Fibroblast of lung (primary cell): ENCODE data around the gene SPTBN2. TPM values are rescaled to one million over a fixed set of nuclear protein-coding genes. Genes with fewer than 3 reads are reported as not detected.

Experiments used
- DNase-seq, 2 donors: peaks; one replicate each; pipeline versions ENCODE4 v3.0.0 to v3.0.0-alpha.2; 2010; ENCODE audit warnings: low read depth in 2 of 2
- H2AFZ ChIP-seq: 2 replicates; pipeline ENCODE4 v1.5.1; 2012; ENCODE audit warnings: low read length, control low read depth, inconsistent platforms
- H3K27ac ChIP-seq: 2 replicates; pipeline ENCODE4 v1.5.1; 2011; ENCODE audit warnings: low read length, control low read depth; ENCODE audit not compliant: insufficient read depth
- H3K27me3 ChIP-seq: 2 replicates; pipeline ENCODE4 v1.5.1; 2011; ENCODE audit warnings: mild to moderate bottlenecking, low read length; ENCODE audit not compliant: control insufficient read depth, insufficient read depth
- H3K36me3 ChIP-seq: 2 replicates; pipeline ENCODE4 v1.5.1; 2011; ENCODE audit warnings: low read length; ENCODE audit not compliant: control insufficient read depth, insufficient read depth
- H3K4me1 ChIP-seq: 2 replicates; pipeline ENCODE4 v1.5.1; 2011; ENCODE audit warnings: low read length; ENCODE audit not compliant: control insufficient read depth, insufficient read depth; ENCODE audit errors: extremely low read depth
- H3K4me2 ChIP-seq: 2 replicates; pipeline ENCODE4 v1.5.1; 2011; ENCODE audit warnings: low read length, control low read depth; ENCODE audit not compliant: insufficient read depth; ENCODE audit errors: extremely low read depth
- H3K4me3 ChIP-seq, 4 experiments: fragments of 200-600 bp in 1 of 4; sonication (generic) in 1 of 4; replicated peaks in 1 of 4; 2 replicates each; pipeline ENCODE4 v1.5.1; 2011 to 2016; ENCODE audit warnings: low read length in 4 of 4, low read depth in 3 of 4, mild to moderate bottlenecking in 3 of 4, control low read depth in 2 of 4, inconsistent platforms in 1 of 4, mixed read lengths in 1 of 4; ENCODE audit not compliant: insufficient read depth in 1 of 4; ENCODE audit errors: control extremely low read depth in 1 of 4
- H3K79me2 ChIP-seq: 2 replicates; pipeline ENCODE4 v1.5.1; 2012; ENCODE audit warnings: mild to moderate bottlenecking, low read length, inconsistent platforms; ENCODE audit not compliant: control insufficient read depth, insufficient read depth
- H3K9ac ChIP-seq: 2 replicates; pipeline ENCODE4 v1.5.1; 2011; ENCODE audit warnings: mild to moderate bottlenecking, low read length, control low read depth; ENCODE audit not compliant: insufficient read depth
- H3K9me3 ChIP-seq: 2 replicates; pipeline ENCODE4 v1.5.1; 2012; ENCODE audit warnings: low read depth, low read length; ENCODE audit not compliant: control insufficient read depth, insufficient read depth
- H4K20me1 ChIP-seq: 2 replicates; pipeline ENCODE4 v1.5.1; 2011; ENCODE audit warnings: low read length; ENCODE audit not compliant: control insufficient read depth, insufficient read depth; ENCODE audit errors: extremely low read depth
- EZH2 ChIP-seq: IDR thresholded peaks from 2 replicates; pipeline ENCODE4 v1.5.1; 2012; ENCODE audit warnings: low read length, control low read depth, mild to moderate bottlenecking; ENCODE audit errors: missing control alignments
- polyA plus RNA-seq, 2 donors: library from polyadenylated mRNA; depleted of rRNA in 1 of 2; stranded (reverse) in 1 of 2; unstranded in 1 of 2; fragments of >200 nt; gene quantifications; 2 replicates each; pipeline ENCODE4 v1.2.1, GENCODE V29; 2011 to 2012; ENCODE audit warnings: missing spikeins in 1 of 2
- total RNA-seq: library from RNA; depleted of rRNA; stranded (reverse); fragments of >200 nt; gene quantifications from 2 replicates; pipeline ENCODE4 v1.2.1, GENCODE V29; 2014
- TF ChIP-seq, protein P1 (sequence below), 2 donors: IDR thresholded peaks in 1 of 2; conservative IDR thresholded peaks in 1 of 2; 1 replicate in 1 of 2; 2 replicates in 1 of 2; pipeline ENCODE4 v1.5.1; 2011 to 2012; ENCODE audit warnings: low read length in 2 of 2, control low read depth in 1 of 2, inconsistent platforms in 1 of 2, low read depth in 1 of 2, mild to moderate bottlenecking in 1 of 2

Gene SPTBN2
- total and polyA plus RNA-seq, 2 donors (not counting 1 experiment from before 2014, with no cell fraction given), result 0.09 to 0.99 TPM

GRCh38 chr11:66698491-66698890 is 30.5 kb downstream of the SPTBN2 start:
- H3K4me3 ChIP-seq, result no peak overlapping the region
- H3K9me3 ChIP-seq, result no peaks in the 10 kb centered on the region
- H3K4me1 ChIP-seq, result no peaks in the 10 kb centered on the region
- H3K27me3 ChIP-seq, result no peaks in the 10 kb centered on the region
- no peak for DNase-seq
- H3K4me2 ChIP-seq, result no peak overlapping the region
- H2AFZ ChIP-seq, result no peak overlapping the region
- no peaks in the 10 kb centered on the region for H3K79me2 ChIP-seq
- TF ChIP-seq, protein P1, sequence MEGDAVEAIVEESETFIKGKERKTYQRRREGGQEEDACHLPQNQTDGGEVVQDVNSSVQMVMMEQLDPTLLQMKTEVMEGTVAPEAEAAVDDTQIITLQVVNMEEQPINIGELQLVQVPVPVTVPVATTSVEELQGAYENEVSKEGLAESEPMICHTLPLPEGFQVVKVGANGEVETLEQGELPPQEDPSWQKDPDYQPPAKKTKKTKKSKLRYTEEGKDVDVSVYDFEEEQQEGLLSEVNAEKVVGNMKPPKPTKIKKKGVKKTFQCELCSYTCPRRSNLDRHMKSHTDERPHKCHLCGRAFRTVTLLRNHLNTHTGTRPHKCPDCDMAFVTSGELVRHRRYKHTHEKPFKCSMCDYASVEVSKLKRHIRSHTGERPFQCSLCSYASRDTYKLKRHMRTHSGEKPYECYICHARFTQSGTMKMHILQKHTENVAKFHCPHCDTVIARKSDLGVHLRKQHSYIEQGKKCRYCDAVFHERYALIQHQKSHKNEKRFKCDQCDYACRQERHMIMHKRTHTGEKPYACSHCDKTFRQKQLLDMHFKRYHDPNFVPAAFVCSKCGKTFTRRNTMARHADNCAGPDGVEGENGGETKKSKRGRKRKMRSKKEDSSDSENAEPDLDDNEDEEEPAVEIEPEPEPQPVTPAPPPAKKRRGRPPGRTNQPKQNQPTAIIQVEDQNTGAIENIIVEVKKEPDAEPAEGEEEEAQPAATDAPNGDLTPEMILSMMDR (conservative IDR thresholded peaks at IDR 0.05 in 1 of 2, IDR thresholded peaks at IDR 0.05 in 1 of 2; ENCODE audit: low read depth in 1 of 2, low read length in 2 of 2), result no peak
- TF ChIP-seq EZH2, result no peak
- no peak overlapping the region for H3K9ac ChIP-seq
- no peaks in the 10 kb centered on the region for H3K36me3 ChIP-seq
- no peak overlapping the region for H3K27ac ChIP-seq
- no peaks in the 10 kb centered on the region for H4K20me1 ChIP-seq

DNA sequence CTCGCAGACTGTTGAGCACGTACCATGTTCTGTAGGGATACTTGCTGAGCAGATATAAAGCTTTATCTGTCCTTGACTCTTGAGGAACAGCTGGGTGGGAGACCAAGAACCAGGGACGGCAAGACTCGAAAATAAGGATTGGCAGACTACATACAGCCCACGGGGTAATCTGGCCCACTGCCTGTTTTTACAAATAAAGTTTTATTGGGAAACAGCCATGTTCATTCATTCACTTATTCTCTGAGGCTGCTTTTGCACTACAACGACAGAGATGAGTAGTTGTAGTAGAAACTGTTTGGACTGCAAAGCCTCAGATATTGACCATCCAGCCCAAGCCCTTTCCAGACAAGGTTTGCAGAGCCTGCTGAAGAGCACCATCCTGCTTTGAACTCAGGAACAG is 31.0 kb downstream of the SPTBN2 start:
- no peak for TF ChIP-seq EZH2
- TF ChIP-seq, protein P1 (conservative IDR thresholded peaks at IDR 0.05 in 1 of 2, IDR thresholded peaks at IDR 0.05 in 1 of 2; ENCODE audit: low read depth in 1 of 2, low read length in 2 of 2), result no peak
- no peak overlapping the region for H3K4me2 ChIP-seq
- no peaks in the 10 kb centered on the region for H3K27me3 ChIP-seq
- no peaks in the 10 kb centered on the region for H3K9me3 ChIP-seq
- no peaks in the 10 kb centered on the region for H3K36me3 ChIP-seq
- H3K79me2 ChIP-seq, result no peaks in the 10 kb centered on the region
- no peak overlapping the region for H2AFZ ChIP-seq
- H3K9ac ChIP-seq, result no peak overlapping the region
- H3K4me1 ChIP-seq, result no peaks in the 10 kb centered on the region
- no peak overlapping the region for H3K27ac ChIP-seq
- no peaks in the 10 kb centered on the region for H4K20me1 ChIP-seq
- H3K4me3 ChIP-seq, result no peak overlapping the region
- no peak for DNase-seq

DNA sequence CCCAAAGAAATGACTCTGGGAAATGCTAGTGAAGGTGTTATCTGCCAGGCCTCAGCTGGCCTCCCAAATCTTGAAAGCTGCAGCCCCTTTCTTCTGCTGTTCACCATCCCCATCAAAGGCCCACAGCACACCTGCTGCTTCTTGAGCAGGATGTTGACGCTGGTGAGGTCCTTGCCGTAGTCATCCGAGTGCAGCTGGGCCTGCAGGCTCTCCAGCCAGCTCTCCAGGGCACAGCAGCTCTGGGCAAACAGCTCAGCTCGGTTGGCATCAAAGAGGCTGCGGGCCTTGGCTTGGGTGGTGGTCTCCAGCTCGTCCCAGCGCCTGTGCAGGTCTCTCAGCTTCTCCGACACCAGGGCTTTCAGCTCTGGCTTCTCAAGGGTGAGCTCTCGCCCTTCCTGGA is 32.9 kb downstream of the SPTBN2 start:
- no peak overlapping the region for H3K27ac ChIP-seq
- H3K4me3 ChIP-seq, result no peak overlapping the region
- DNase-seq, result no peak
- no peaks in the 10 kb centered on the region for H3K9me3 ChIP-seq
- no peak overlapping the region for H2AFZ ChIP-seq
- H3K79me2 ChIP-seq, result no peaks in the 10 kb centered on the region
- no peaks in the 10 kb centered on the region for H3K4me1 ChIP-seq
- TF ChIP-seq EZH2, result no peak
- TF ChIP-seq, protein P1 (conservative IDR thresholded peaks at IDR 0.05 in 1 of 2, IDR thresholded peaks at IDR 0.05 in 1 of 2; ENCODE audit: low read depth in 1 of 2, low read length in 2 of 2), result no peak
- no peak overlapping the region for H3K9ac ChIP-seq
- H3K36me3 ChIP-seq, result no peaks in the 10 kb centered on the region
- no peaks in the 10 kb centered on the region for H4K20me1 ChIP-seq
- H3K27me3 ChIP-seq, result no peaks in the 10 kb centered on the region
- H3K4me2 ChIP-seq, result no peak overlapping the region
